Femur (tissue), 1 donor: ENCODE data around the gene KCNG2.
"Not testable (repeated sequence)": the region's sequence is repeated elsewhere in the genome, so short reads cannot be mapped to it uniquely, and the experiment has no call there.

ENCODE experiments used
- DNase-seq: peaks from one replicate; pipeline ENCODE4 v3.0.0-alpha.2; 2017

Gene KCNG2, protein sequence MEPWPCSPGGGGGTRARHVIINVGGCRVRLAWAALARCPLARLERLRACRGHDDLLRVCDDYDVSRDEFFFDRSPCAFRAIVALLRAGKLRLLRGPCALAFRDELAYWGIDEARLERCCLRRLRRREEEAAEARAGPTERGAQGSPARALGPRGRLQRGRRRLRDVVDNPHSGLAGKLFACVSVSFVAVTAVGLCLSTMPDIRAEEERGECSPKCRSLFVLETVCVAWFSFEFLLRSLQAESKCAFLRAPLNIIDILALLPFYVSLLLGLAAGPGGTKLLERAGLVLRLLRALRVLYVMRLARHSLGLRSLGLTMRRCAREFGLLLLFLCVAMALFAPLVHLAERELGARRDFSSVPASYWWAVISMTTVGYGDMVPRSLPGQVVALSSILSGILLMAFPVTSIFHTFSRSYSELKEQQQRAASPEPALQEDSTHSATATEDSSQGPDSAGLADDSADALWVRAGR

DNA sequence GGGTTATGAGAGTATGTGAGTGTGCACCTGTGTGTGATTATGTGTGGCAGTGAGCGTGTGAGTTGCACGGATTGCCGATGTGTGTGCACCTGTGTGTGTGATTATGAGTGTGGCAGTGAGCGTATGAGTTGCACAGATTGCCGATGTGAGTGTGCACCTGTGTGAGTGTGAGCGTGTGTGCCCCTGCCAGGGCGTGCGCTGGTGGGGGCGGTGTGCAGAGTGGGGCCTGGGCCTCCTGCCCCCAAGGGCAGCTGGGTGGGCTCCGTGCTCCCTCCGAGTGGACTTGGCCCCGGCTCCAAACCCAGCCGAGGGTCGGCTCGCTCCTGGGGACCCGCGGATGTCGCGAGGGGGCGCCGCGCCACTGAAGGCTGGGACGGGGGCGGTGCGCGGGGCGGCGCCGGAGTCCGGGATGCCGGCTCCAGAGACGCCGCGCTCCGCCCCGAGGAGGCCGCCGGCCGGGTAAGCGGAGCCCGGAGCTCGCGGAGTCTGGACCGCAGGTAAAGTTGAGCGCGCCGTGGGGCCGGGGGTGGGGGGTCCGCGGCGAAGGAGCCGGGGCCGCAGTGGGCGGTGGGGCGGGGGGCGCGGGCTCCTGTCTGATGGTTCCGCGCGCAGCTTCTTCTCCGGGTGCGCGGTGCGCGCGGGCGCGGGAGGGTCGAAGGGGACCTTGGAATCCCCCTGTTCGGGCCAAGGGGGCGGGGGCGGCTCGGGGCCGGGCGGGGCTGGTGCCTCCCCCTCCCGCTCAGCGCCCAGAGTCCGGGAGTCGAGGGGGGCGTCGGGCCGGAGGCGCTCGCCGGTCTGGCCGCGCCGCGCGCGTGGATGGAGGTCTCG is at the start of gene KCNG2:
KCNG2 (plus strand) TSS at position 421 of the 828 bp plus-strand sequence. CDS start 65,730 bp downstream, outside the sequence.
- DNase-seq = peak; percentile 60

DNA sequence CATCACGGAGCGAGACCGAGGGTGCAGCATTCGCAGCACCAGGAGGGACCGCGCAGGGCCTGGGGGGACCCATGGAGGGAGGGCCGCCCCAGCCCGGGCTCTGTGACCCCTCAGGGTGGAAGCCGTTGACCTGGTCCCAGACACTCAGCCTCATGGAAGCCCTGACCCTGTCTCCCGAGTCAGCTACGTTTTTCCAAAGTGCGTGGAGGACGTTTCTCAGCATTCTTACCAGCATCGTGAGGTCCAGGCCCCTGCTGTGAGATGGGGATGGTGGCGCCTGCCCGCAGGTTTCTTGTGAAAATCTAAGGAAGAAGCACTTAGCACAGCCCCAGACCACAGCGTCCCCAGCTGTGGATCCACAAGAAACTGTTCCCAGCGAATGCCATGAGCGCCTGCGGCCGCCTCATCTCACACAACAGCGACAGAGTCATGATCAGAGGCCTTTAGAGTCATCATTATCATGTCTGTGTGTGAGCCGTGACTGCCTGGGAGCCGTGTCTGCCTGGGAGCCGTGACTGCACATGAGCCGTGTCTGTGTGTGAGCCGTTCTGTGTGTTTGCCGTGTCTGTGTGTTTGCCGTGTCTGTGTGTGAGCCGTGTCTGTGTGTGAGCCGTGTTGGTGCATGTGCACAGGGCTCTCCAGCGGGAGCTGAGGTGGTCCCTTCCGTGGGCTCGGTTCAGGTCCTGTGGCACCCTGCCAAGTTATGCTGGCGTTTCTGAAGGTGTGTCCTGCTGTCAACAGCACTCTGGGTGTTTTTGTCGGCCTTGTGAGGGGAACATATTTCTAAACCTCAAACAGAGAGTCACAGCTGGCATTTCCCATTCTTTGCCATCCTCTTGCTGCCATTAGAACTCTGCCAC is 49.2 kb upstream of the KCNG2 start:
- DNase-seq = no peak

DNA sequence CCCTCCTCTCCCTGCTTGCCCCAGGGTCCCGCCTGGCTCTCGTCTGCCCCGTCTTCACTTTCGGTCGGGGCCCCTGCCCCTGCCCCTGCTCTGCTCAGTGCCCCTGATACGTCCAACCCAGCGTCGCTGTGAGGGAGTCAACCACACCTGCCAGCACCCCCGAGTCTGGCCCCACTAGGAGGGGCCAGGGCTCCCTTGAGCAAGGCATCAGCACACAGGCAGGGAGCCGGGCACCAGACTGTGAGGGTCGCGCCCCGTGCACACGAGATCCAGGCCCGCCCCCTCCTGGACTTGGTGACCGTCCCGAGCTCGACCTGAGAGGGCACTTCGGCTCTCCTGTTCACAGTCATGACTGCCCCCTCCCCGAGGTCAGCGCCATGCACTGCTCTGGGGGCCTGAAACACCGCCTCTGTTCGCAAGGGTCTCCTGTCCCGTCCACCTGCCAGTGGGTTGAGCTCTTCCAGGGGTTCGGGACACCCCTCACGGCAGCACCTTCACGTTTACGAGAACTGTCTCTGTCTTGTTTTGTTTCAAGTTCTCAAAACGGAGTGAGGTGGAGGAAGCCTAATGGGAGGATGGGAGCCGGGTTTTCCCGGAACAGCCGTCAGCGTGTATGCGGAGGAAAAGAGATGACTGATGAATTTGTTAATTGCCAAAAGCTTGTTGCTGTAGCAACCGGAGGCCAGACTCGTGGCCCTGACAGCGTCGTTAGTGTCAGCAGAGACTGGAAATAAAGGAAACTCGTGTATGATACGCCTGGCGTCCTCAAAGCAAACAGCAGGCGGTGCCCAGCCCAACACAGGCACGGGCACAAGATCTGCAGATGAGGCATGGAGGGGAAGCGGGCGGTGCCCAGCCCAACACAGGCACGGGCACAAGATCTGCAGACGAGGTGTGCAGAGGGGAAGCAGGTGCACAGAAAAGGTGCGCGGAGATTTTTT is 48.2 kb upstream of the KCNG2 start:
- no peak for DNase-seq

DNA sequence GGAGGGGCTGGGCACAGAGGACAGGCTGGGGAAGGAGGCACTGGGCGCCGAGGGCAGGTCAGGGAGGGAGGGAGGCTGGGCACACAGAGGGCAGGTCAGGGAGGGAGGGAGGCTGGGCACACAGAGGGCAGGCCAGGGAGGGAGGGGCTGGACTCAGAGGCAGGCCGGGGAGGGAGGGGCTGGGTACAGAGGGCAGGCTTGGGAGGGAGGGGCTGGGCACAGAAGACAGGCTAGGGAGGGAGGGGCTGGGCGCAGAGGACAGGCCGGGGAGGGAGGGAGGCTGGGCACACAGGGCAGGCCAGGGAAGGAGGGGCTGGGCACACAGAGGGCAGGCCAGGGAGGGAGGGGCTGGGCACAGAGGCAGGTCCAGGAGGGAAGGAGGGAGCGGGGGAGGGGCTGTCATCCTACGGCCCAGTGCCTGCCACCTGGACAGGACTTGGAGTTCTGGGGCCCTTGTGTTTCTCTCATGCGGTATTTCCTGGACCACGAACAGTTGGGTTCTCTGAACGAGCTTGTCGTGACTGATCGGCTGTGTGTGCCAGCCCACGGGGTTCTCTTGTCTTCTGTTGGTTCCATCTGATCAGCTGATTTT is 46.7 kb upstream of the KCNG2 start:
- DNase-seq = no peak

DNA sequence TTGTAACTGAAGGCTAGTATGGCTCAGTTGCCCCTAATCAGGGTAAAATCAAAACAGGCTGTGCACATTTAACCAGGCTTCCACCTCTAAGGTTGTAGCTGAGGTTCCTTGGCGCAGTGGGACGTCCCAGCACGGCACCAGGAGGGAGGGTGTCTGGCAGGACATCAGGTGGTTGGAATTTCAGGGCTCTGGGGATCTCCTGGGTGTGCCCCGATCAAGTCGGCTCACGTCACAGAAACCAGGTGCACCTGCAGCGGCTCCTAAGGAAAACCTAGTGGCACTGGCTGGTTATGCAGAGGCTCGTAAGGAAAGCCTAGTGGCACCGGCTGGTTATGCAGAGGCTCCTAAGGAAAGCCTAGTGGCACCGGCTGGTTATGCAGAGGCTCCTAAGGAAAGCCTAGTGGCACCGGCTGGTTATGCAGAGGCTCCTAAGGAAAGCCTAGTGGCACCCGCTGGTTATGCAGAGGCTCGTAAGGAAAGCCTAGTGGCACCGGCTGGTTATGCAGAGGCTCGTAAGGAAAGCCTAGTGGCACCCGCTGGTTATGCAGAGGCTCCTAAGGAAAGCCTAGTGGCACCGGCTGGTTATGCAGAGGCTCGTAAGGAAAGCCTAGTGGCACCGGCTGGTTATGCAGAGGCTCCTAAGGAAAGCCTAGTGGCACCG is 45.7 kb upstream of the KCNG2 start:
- not testable (repeated sequence) for DNase-seq

DNA sequence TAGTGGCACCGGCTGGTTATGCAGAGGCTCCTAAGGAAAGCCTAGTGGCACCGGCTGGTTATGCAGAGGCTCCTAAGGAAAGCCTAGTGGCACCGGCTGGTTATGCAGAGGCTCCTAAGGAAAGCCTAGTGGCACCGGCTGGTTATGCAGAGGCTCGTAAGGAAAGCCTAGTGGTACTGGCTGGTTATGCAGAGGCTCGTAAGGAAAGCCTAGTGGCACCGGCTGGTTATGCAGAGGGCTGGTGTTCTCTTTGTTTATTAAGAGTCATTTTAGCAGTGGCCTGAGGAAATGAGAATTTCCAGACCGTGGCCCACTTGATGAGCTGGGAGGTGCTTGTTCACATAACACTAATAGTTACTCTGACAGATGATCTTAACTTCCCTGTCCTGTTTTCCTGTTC is 44.8 kb upstream of the KCNG2 start:
- not testable (repeated sequence) for DNase-seq

DNA sequence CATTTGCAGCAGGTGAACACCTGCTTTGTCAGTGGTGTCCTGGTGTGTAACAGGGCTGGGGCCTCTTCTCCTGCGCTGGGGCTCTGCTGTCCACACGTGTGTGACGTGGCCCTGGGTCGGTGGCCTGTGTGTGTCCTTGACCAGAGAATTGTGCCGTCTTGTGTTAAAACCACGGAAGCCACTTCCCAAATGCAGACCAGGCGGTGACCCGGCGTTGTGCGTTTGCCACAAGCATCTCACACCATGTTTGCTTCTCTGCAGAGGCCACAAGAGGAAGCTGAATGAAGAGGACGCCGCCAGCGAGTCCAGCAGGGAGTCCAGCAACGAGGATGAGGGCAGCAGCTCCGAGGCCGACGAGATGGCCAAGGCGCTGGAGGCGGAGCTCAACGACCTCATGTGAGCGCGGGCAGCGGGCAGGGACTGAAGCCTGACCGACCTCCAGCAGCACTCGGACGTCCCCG is 44.3 kb upstream of the KCNG2 start:
- DNase-seq = no peak

DNA sequence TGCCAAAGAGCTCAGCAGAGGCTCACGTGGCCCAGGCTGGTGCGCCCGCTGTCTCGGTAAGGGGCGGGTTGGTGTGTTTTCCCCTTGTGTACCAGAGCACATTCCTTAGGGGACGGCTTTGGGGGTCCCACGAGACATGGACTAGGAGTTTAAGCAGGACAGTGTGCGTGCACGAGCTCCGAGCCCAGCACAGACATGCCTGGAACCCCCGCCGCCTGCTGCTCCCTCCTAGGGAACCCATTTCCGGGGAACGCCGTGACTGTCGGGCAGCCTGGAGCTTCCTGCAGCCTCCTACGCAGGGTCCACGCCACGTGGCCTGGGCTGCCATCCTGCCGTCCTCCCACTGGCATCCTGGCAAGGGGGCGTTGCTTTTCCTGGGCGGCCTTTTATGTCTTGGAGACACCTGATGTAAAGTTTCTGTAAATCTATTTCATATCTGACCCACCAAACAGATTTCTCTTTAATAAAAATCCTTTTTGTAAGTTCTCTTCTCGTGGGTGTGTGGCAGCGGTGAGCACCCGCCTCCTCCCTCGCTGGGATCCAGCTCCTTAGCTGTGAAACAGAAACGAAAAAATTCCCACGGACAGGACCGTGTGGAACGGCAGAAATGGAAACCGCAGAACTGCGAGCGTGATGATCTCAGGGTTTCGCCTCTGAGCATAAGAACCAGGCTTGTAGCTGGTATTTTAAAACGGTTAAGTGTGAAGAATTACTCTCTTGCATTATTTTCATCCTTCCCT is 43.5 kb upstream of the KCNG2 start:
- DNase-seq = no peak

DNA sequence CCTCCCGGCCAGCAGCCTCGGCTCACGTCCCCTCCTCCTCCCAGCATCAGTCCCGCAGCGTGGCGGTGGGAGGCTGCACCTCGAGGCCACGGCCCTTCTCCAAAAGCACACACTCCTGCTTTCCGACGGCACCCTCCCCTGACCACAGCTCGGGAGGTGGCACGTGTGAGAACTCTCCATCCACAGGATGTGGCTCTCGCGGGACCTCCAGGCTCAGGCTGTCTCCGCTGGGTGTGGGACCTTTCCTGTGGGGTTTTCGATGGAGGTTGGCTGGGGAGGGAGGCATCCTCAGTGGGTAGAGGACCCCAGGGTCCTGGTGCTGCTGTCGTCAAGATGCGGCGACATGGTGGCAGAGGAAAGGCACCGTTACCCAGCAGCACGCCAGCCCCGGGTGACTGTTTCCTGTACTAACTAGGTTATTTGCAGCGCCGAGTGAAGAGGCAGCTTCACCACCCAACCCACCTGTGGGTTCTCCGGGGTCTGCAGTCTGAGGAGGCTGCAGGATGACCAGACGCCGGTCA is 42.8 kb upstream of the KCNG2 start:
- no peak for DNase-seq

DNA sequence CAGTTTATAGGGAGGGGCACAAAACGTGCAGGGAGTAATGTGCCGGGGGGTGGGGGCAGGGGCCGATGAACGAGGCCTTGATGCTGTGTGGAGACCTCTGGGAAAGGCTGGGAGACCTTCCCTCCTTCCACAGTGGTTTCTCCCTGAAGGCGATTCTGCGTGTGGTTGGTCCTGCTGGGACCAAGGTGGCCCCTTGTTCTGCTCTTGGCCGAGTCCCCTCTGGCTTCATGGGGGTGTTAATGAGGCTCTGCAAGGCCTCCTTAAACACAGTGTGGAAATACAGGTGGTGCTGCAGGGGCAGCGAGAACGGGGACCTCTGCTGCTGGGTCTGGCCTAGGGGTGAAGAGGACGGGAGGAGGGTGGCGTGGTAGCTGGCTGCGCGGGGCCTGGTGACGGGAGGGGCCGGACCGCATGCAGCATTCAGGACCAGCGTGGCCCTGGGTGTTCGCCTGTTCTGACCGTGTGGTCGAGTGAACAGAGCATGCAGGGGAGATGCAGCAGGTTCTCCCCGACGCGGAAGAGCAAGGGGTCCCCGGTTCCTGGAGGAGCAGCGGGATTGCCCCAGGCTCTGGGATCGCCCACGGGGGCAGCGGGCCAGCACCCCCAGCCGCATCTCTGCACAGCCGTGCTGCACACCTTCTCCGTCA is 42.1 kb upstream of the KCNG2 start:
- no peak for DNase-seq

DNA sequence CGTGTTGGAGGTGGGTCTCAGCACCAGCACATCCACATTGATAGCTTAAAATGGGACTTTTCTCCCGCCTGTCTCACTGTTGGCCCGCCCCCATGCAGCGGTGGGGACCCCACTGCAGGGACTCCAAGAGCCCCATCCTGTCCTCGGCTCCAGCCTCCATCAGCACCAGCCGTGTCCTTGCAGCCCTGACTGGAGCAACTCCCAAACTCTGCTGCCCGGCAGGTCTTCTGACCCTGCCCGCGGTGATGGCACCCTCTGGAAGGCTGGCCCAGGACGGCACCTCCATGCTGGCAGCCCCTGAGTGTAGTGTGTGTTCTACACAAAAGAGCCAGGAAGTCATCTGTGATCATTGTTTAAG is 41.6 kb upstream of the KCNG2 start:
- no peak for DNase-seq

DNA sequence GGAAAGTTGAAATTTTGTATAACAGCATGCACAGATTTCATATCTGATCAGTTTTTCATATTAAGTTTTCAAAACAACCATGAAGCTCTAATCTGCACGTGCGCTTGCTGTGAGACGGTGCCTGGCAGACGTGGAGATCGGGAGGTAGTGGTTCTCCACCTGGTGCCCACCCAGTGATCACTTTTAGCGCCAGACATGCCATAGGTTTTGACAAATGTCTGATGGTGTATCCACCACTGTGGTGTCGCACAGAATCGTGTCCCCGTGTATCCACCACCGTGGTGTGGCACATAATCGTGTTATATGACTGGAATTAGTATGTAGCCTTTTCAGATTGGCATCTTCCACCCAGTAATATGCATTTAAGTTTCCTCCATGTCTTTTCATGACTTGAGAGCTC is 40.9 kb upstream of the KCNG2 start:
- no peak for DNase-seq

DNA sequence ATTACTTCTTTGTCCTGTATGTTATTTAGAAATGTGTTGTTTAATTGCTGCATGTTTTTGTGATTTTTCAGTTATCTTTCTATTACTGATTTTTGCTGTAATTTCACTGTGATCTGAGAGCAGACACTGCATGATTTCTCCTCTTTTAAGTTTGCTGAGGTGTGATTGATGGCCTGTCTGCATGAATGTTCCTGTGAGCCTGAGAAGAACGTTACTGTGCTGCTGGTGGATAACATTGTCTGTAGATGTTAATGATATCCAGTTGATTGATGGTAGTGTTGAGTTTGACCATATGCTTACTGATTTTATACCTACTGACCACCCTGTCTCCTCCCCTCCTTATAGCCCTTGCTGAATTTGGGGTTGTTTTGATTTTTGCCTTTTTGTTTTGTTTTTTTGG is 37.4 kb upstream of the KCNG2 start:
- no peak for DNase-seq

DNA sequence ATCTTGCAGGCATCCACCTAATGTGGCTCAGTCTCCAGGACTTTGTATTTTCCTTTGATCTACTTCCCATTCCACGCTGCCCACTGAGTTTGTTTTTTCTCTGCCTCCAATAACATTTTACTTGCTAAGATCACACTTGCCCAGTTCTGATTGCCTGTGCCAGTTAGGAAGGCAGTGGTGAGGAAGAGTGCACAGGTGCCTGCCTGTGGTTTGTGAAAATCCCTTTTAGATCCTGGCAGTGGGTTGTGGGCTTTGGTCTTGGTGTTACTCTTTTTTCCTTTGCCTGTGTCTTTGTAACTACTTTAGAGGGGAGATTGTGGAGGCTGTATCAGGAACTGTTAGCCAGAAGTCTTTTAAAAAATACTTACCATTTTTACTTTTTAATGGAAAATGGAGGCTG is 36.9 kb upstream of the KCNG2 start:
- DNase-seq = no peak

DNA sequence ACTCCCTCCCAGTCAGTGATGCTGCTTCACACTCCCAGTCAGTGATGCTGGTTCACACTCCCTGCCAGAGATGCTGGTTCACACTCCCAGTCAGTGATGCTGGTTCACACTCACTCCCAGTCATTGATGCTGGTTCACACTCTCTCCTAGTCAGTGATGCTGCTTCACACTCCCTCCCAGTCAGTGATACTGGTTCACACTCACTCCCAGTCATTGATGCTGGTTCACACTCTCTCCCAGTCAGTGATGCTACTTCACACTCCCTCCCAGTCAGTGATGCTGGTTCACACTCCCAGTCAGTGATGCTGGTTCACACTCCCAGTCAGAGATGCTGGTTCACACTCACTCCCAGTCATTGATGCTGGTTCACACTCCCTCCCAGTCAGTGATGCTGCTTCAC is 34.3 kb upstream of the KCNG2 start:
- DNase-seq = no peak

DNA sequence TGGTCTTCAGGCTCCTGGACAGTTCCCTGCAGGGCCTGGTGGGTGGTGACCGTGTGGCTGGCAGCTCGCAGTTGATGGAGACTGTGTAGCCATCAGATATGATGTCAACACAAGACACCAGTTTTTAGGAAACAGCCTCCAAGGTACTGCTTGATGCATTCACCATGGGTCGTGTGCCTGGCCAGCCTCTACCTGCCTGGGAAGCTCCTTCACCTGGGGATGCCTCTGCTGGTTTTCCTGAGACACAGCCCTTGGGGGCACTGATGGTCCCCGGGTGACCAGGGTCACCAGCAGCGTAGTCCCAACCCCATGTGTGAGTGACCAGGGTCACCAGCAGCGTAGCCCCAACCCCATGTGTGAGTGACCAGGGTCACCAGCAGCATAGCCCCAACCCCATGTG is 33.6 kb upstream of the KCNG2 start:
- DNase-seq = no peak

DNA sequence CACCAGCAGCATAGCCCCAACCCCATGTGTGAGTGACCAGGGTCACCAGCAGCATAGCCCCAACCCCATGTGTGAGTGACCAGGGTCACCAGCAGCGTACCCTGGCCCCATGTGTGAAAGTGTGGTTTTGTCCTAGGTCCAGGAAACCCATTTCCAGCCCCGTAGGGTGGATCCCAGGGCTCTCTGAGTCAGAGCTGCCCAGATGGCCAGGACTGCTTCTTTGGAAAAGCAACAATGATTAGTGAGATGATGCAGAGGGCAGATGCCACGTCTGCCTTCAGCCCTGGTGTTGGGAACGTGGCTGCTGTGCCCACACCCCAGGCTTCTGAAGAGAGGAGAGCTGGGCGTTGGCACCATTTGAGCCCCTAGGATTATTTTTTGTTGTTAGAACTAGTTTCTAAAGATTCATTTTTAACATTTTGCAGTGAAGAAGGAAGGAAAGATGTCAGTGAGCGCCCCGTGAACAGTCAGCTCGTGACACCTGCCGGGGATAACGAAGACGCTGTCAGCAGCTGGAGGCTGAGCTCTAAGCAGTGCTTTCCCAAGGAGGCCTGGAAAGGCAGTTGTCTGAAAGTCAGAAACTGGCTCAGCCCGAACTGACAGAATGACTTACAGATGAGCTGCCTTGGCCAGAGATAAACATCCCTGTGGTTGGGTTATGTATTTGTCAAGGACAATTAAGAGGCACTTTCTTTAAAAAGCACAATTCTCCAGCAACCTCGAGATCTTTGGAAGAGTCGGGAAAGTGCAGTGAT is 32.1 kb upstream of the KCNG2 start:
- DNase-seq = no peak

DNA sequence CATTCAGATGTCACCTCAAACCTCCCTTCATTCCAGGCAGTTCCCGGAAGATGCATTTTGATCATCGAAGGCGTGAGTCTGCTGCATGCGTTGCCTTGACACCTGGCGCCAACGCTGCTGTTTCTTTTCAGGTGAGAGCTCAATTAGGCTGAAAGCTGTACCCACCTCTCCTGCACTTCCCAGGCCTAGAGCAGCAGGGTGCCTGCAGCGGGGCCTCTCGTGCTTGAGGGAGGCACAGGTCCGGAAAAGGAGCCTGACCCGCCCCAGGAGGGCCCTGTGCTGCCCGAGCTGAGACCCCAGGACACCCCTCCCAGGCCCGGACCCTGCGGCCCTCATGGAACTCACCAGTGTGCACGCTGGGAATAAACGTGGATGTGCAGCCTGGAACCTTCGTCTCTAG is 31.4 kb upstream of the KCNG2 start:
- no peak for DNase-seq

DNA sequence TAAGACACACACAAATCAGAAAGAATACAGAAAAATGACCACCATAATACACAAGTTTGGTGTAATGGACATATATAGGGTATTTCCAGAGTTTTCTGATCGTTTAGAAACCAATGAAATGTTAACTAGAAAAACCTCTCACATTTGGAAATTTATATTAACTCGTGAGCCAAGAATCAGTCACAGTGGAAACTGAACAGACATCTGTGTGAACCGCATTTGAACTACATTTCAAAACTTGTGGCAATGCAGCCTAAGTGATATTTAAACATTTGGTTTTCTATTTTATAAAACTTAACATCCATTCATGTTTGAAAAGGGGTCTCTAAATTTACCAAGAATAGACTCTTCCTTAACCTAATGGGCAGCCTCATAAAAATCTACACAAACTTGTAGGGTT is 29.0 kb upstream of the KCNG2 start:
- DNase-seq = no peak
